ENCODE data around the gene SALL1.

Gene SALL1

GRCh38 chr16:51151961-51152663, 1.0 kb upstream of the SALL1 start:
- TF ChIP-seq CTCF (conservative IDR thresholded peaks at IDR 0.05): no peak

GRCh38 chr16:51151435-51151960, 428 bp upstream of the SALL1 start:
- TF ChIP-seq CTCF (conservative IDR thresholded peaks at IDR 0.05): no peak
- no peak overlapping the region for H3K27ac ChIP-seq

More at GRCh38 chr16:51151961-51152663, 1.0 kb upstream of the SALL1 start:
- H3K27ac ChIP-seq: no peak overlapping the region

GRCh38 chr16:51150165-51150887, 744 bp downstream of the SALL1 start:
- no peak overlapping the region for H3K27ac ChIP-seq
- no peak for TF ChIP-seq CTCF (conservative IDR thresholded peaks at IDR 0.05)

DNA sequence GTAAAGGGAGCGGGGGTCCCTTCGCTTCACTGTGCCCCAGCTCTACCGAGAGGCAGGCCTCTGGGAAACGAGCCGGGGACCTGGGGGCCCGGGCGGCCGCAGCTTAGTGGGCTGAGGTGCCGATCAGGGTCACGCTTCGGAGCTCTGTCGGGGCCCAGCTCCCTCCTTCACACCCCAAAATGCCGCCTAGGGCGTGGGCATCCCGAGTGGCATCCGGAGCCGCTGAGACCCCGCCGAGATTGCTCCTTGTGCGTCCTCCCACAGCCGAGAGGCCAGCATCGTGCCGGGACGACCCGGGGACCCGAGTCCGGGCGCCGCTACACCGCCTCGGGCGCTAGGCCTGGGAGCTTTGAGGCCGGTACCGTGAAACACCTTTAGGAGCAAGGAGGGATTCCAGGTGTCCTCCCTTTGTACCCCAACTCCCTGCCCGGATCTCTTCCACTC, 1.3 kb downstream of the SALL1 start:
- H3K27ac ChIP-seq: no peak overlapping the region
- no peak for TF ChIP-seq CTCF (conservative IDR thresholded peaks at IDR 0.05)

- TF ChIP-seq CTCF (conservative IDR thresholded peaks at IDR 0.05): no peak
- H3K27ac ChIP-seq: no peak overlapping the region
Measured at GRCh38 chr16:51149251-51149661, 1.8 kb downstream of the SALL1 start.

DNA sequence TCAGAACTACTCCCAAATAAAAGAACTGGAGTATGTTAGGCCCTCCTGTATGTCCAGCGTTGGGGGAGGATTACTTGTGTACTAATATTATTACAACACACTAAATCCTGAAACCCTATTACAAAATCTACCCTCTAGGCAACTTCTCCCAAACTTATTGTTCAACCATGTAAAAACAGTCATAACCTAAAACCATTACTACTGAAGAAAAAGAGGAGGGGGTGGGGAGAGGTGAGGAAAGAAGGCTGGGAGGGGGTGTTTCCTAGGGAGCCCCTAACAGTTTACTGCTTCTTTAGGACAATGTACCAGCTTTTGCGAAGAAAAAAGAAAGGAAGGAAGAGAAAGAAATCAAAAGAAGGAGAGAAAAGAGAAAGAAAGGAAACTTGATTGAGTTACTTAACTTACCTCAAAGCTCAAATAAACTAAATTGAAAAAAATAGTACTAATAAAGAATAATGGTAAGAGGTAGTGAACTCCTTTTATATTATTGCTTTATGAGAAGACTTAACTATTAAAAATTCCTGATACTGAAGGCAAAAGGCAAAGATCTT, 2.3 kb downstream of the SALL1 start:
- TF ChIP-seq CTCF (conservative IDR thresholded peaks at IDR 0.05): no peak
- H3K27ac ChIP-seq: no peak overlapping the region
